ENCODE results near the gene FHOD3. TPM values are rescaled to one million over a fixed set of nuclear protein-coding genes. Genes with fewer than 3 reads are reported as not detected.

Gene FHOD3
- total and polyA plus RNA-seq, 5 experiments from 2014 or later: not detected

- POLR2A ChIA-PET: no interaction called here
- no peaks in the 10 kb centered on the region for H3K36me3 Mint-ChIP-seq
- peaks cover 0 to 3% (median 0%) of the 10 kb centered on the region in 9 donors for H3K9me3 Mint-ChIP-seq
- no peak overlapping the region for H3K4me3 Mint-ChIP-seq
- H3K27ac Mint-ChIP-seq: no peak overlapping the region
- peaks cover 9 to 37% (median 17%) of the 10 kb centered on the region in 5 donors for H3K27me3 Mint-ChIP-seq
- ATAC-seq (no peak), DNase-seq (no peak)
- no peaks in the 10 kb centered on the region for H3K4me1 Mint-ChIP-seq
Measured at GRCh38 chr18:36622610-36623009, 325.1 kb downstream of the FHOD3 start.

GRCh38 chr18:36623091-36623490 is 325.6 kb downstream of the FHOD3 start:
- Mint-ChIP-seq H3K9me3 (peaks cover 0 to 3% (median 0%) of the 10 kb centered on the region in 9 donors), H3K4me3 (no peak overlapping the region), H3K27me3 (peaks cover 9 to 37% (median 17%) of the 10 kb centered on the region in 5 donors), H3K4me1 (no peaks in the 10 kb centered on the region), H3K36me3 (no peaks in the 10 kb centered on the region), H3K27ac (no peak overlapping the region)
- DNase-seq: no peak
- no peak for ATAC-seq
- POLR2A ChIA-PET: no interaction called here

- ATAC-seq (no peak), DNase-seq (no peak)
- H3K27me3 Mint-ChIP-seq: peaks cover 9 to 38% (median 16%) of the 10 kb centered on the region in 5 donors
- H3K4me3 Mint-ChIP-seq: no peak overlapping the region
- no peaks in the 10 kb centered on the region for H3K4me1 Mint-ChIP-seq
- POLR2A ChIA-PET: no interaction called here
- peaks cover 0 to 2% (median 0%) of the 10 kb centered on the region in 9 donors for H3K9me3 Mint-ChIP-seq
- no peak overlapping the region for H3K27ac Mint-ChIP-seq
- no peaks in the 10 kb centered on the region for H3K36me3 Mint-ChIP-seq
Measured at GRCh38 chr18:36623681-36624190, 326.2 kb downstream of the FHOD3 start.

- Mint-ChIP-seq H3K36me3 (no peaks in the 10 kb centered on the region), H3K9me3 (no peaks in the 10 kb centered on the region), H3K27ac (no peak overlapping the region), H3K27me3 (peaks cover 5 to 38% (median 8%) of the 10 kb centered on the region in 5 donors), H3K4me3 (no peak overlapping the region), H3K4me1 (no peaks in the 10 kb centered on the region)
- no peak for DNase-seq
- no peak for ATAC-seq
- POLR2A ChIA-PET: no interaction called here
Measured at GRCh38 chr18:36624451-36625167, 327.1 kb downstream of the FHOD3 start.

GRCh38 chr18:36625386-36625785 is 327.9 kb downstream of the FHOD3 start:
- Mint-ChIP-seq H3K9me3 (no peaks in the 10 kb centered on the region), H3K27ac (no peak overlapping the region), H3K4me1 (no peaks in the 10 kb centered on the region), H3K4me3 (no peak overlapping the region), H3K27me3 (peaks cover 3 to 34% (median 6%) of the 10 kb centered on the region in 5 donors), H3K36me3 (no peaks in the 10 kb centered on the region)
- POLR2A ChIA-PET: no interaction called here
- no peak for ATAC-seq
- DNase-seq: no peak

GRCh38 chr18:36627637-36628036 is 330.1 kb downstream of the FHOD3 start:
- Mint-ChIP-seq H3K27ac (no peak overlapping the region), H3K4me3 (no peak overlapping the region), H3K36me3 (no peaks in the 10 kb centered on the region), H3K9me3 (no peaks in the 10 kb centered on the region), H3K4me1 (no peaks in the 10 kb centered on the region), H3K27me3 (peaks cover 3 to 32% (median 8%) of the 10 kb centered on the region in 5 donors)
- ATAC-seq (no peak), DNase-seq (no peak)
- POLR2A ChIA-PET: no interaction called here

GRCh38 chr18:36628435-36629137 is 331.1 kb downstream of the FHOD3 start:
- no peak for ATAC-seq
- H3K4me1 Mint-ChIP-seq: no peaks in the 10 kb centered on the region
- no peak overlapping the region for H3K4me3 Mint-ChIP-seq
- H3K9me3 Mint-ChIP-seq: no peaks in the 10 kb centered on the region
- POLR2A ChIA-PET: no interaction called here
- DNase-seq: no peak
- no peaks in the 10 kb centered on the region for H3K36me3 Mint-ChIP-seq
- H3K27me3 Mint-ChIP-seq: peaks cover 3 to 33% (median 8%) of the 10 kb centered on the region in 5 donors
- no peak overlapping the region for H3K27ac Mint-ChIP-seq

GRCh38 chr18:36629138-36629530 is 331.6 kb downstream of the FHOD3 start:
- Mint-ChIP-seq H3K4me3 (no peak overlapping the region), H3K4me1 (no peaks in the 10 kb centered on the region), H3K9me3 (no peaks in the 10 kb centered on the region), H3K36me3 (no peaks in the 10 kb centered on the region), H3K27me3 (peaks cover 5 to 36% (median 13%) of the 10 kb centered on the region in 5 donors), H3K27ac (no peak overlapping the region)
- POLR2A ChIA-PET: no interaction called here
- ATAC-seq (no peak), DNase-seq (no peak)

GRCh38 chr18:36629836-36630235 is 332.3 kb downstream of the FHOD3 start:
- Mint-ChIP-seq H3K9me3 (no peaks in the 10 kb centered on the region), H3K4me3 (no peak overlapping the region), H3K27me3 (peaks cover 3 to 36% (median 12%) of the 10 kb centered on the region in 5 donors), H3K4me1 (no peaks in the 10 kb centered on the region), H3K27ac (no peak overlapping the region), H3K36me3 (no peaks in the 10 kb centered on the region)
- POLR2A ChIA-PET: no interaction called here
- no peak for ATAC-seq
- no peak for DNase-seq

- Mint-ChIP-seq H3K4me1 (no peaks in the 10 kb centered on the region), H3K27ac (no peak overlapping the region), H3K4me3 (no peak overlapping the region), H3K9me3 (no peaks in the 10 kb centered on the region), H3K36me3 (no peaks in the 10 kb centered on the region), H3K27me3 (peaks cover 4 to 32% (median 18%) of the 10 kb centered on the region in 5 donors)
- ATAC-seq: no peak
- POLR2A ChIA-PET: no interaction called here
- DNase-seq: no peak
Measured at GRCh38 chr18:36630917-36631316, 333.4 kb downstream of the FHOD3 start.

- no peaks in the 10 kb centered on the region for H3K4me1 Mint-ChIP-seq
- POLR2A ChIA-PET: no interaction called here
- no peak for DNase-seq
- no peak overlapping the region for H3K27ac Mint-ChIP-seq
- no peak for ATAC-seq
- H3K9me3 Mint-ChIP-seq: no peaks in the 10 kb centered on the region
- H3K4me3 Mint-ChIP-seq: no peak overlapping the region
- H3K36me3 Mint-ChIP-seq: no peaks in the 10 kb centered on the region
- H3K27me3 Mint-ChIP-seq: peaks cover 4 to 29% (median 20%) of the 10 kb centered on the region in 5 donors
Measured at GRCh38 chr18:36633961-36634412, 336.5 kb downstream of the FHOD3 start.

- Mint-ChIP-seq H3K27me3 (peaks cover 5 to 22% (median 17%) of the 10 kb centered on the region in 5 donors), H3K4me3 (no peak overlapping the region), H3K9me3 (no peaks in the 10 kb centered on the region), H3K36me3 (no peaks in the 10 kb centered on the region), H3K27ac (no peak overlapping the region), H3K4me1 (no peaks in the 10 kb centered on the region)
- POLR2A ChIA-PET: no interaction called here
- ATAC-seq: no peak
- no peak for DNase-seq
Measured at GRCh38 chr18:36634573-36635216, 337.2 kb downstream of the FHOD3 start.

Measured in naive thymus-derived CD8-positive, alpha-beta T cell (primary cell).